Neural cell (in vitro differentiated cells): ENCODE measurements around the gene NBEAL1.

Source experiments
- EP300 ChIP-seq: fragments of 450-650 bp; conservative IDR thresholded peaks from 2 replicates; pipeline ENCODE4 v1.6.1; 2014; ENCODE audit warnings: antibody characterized with exemption, mild to moderate bottlenecking, moderate library complexity; ENCODE audit not compliant: poor library complexity, severe bottlenecking
- EZH2 ChIP-seq: fragments of 200-600, 300-800 bp; shearing (Covaris generic), sonication (generic); IDR thresholded peaks from 2 replicates; pipeline ENCODE4 v1.6.1; 2014; ENCODE audit warnings: antibody characterized with exemption, low read length, borderline replicate concordance, mild to moderate bottlenecking; ENCODE audit not compliant: insufficient read depth, poor library complexity, severe bottlenecking
- MXI1 ChIP-seq: fragments of 450-650 bp; conservative IDR thresholded peaks from 2 replicates; pipeline ENCODE4 v1.6.1; 2014; ENCODE audit warnings: antibody characterized with exemption, mild to moderate bottlenecking; ENCODE audit not compliant: poor library complexity, severe bottlenecking
- POLR2AphosphoS5 ChIP-seq: IDR thresholded peaks from 2 replicates; pipeline ENCODE4 v1.6.1; 2012
- RAD21 ChIP-seq: fragments of 450-650 bp; conservative IDR thresholded peaks from 2 replicates; pipeline ENCODE4 v1.6.1; 2014; ENCODE audit warnings: antibody characterized with exemption, mild to moderate bottlenecking, moderate library complexity
- SMC3 ChIP-seq: fragments of 450-650 bp; conservative IDR thresholded peaks from 2 replicates; pipeline ENCODE4 v1.6.1; 2014; ENCODE audit warnings: antibody characterized with exemption, mild to moderate bottlenecking, moderate library complexity; ENCODE audit not compliant: poor library complexity
- TAF1 ChIP-seq: IDR thresholded peaks from 2 replicates; pipeline ENCODE4 v1.6.1; 2012; ENCODE audit warnings: low read depth
- TF ChIP-seq, protein P1 (sequence below): fragments of 450-650 bp; IDR thresholded peaks from 2 replicates; pipeline ENCODE4 v1.5.1; 2014; ENCODE audit warnings: antibody characterized with exemption, mild to moderate bottlenecking, moderate library complexity; ENCODE audit not compliant: poor library complexity, severe bottlenecking
- TF ChIP-seq, protein P2 (sequence below): IDR thresholded peaks from 2 replicates; pipeline ENCODE4 v1.6.1; 2012; ENCODE audit warnings: borderline replicate concordance

DNA sequence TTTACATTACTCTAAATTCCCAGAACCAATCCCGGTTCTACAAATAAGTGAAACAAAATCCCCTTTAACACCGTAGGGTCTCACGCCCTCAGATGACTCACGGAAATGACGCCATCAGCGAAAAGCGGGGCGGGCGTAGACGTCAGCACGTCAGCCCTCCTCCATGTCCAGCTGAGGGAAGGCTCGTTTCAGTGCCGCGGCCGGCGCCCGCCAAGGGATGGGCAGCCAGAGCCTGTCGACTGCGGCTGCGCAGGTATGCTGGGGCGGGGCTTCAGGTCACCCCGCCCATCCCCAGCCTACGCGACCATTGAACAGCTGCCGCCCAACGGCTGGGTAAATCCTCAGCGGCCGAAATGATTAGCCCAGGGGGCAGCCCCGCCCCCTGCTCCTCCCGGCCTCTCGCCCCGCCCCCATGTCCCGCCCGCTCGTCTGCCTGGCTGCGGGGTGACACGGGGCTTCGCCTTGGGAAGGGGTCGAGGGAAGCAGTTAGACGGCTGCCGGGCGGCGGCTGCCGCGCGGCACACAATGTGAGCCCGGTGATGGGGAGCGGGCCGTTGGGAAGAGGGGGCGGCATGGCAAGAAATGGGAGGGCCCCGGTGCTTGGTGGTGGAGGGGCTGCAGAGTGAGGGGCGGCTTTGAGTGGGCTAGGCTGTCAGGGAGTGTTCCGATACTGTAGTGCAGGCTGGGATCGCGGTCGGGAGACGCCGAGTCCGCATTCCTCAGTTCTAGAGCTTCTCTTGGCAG is at the start of gene NBEAL1:
- TF ChIP-seq, protein P1, sequence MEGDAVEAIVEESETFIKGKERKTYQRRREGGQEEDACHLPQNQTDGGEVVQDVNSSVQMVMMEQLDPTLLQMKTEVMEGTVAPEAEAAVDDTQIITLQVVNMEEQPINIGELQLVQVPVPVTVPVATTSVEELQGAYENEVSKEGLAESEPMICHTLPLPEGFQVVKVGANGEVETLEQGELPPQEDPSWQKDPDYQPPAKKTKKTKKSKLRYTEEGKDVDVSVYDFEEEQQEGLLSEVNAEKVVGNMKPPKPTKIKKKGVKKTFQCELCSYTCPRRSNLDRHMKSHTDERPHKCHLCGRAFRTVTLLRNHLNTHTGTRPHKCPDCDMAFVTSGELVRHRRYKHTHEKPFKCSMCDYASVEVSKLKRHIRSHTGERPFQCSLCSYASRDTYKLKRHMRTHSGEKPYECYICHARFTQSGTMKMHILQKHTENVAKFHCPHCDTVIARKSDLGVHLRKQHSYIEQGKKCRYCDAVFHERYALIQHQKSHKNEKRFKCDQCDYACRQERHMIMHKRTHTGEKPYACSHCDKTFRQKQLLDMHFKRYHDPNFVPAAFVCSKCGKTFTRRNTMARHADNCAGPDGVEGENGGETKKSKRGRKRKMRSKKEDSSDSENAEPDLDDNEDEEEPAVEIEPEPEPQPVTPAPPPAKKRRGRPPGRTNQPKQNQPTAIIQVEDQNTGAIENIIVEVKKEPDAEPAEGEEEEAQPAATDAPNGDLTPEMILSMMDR, result peak; percentile 25
- TF ChIP-seq TAF1 (peak; percentile 39), EP300 (peak; percentile 62), EZH2 (no peak), SMC3 (no peak), POLR2AphosphoS5 (no peak), MXI1 (peak; percentile 68), RAD21 (peak; percentile 12)
- TF ChIP-seq, protein P2, sequence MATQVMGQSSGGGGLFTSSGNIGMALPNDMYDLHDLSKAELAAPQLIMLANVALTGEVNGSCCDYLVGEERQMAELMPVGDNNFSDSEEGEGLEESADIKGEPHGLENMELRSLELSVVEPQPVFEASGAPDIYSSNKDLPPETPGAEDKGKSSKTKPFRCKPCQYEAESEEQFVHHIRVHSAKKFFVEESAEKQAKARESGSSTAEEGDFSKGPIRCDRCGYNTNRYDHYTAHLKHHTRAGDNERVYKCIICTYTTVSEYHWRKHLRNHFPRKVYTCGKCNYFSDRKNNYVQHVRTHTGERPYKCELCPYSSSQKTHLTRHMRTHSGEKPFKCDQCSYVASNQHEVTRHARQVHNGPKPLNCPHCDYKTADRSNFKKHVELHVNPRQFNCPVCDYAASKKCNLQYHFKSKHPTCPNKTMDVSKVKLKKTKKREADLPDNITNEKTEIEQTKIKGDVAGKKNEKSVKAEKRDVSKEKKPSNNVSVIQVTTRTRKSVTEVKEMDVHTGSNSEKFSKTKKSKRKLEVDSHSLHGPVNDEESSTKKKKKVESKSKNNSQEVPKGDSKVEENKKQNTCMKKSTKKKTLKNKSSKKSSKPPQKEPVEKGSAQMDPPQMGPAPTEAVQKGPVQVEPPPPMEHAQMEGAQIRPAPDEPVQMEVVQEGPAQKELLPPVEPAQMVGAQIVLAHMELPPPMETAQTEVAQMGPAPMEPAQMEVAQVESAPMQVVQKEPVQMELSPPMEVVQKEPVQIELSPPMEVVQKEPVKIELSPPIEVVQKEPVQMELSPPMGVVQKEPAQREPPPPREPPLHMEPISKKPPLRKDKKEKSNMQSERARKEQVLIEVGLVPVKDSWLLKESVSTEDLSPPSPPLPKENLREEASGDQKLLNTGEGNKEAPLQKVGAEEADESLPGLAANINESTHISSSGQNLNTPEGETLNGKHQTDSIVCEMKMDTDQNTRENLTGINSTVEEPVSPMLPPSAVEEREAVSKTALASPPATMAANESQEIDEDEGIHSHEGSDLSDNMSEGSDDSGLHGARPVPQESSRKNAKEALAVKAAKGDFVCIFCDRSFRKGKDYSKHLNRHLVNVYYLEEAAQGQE, result peak; percentile 51
